Cardiac muscle cell (in vitro differentiated cells and primary cell): ENCODE measurements around the gene APOM. TPM values are rescaled to one million over a fixed set of nuclear protein-coding genes. Genes with fewer than 3 reads are reported as not detected.

Experiments
- DNase-seq, 2 donors: peaks; one replicate each; pipeline versions ENCODE4 v3.0.0 to v3.0.0-alpha.2; 2010 to 2017; ENCODE audit warnings: low read depth in 1 of 2, low spot score in 1 of 2
- H3K27ac ChIP-seq: fragments of 200-600 bp; sonication (generic); 2 replicates; pipeline ENCODE4 v1.5.1; 2016
- H3K27me3 ChIP-seq: fragments of 200-600 bp; sonication (generic); 2 replicates; pipeline ENCODE4 v1.6.0; 2016; ENCODE audit warnings: control low read depth
- H3K36me3 ChIP-seq: fragments of 200-600 bp; sonication (generic); 2 replicates; pipeline ENCODE4 v1.5.1; 2016; ENCODE audit warnings: control low read depth
- H3K4me1 ChIP-seq: fragments of 200-600 bp; sonication (generic); 2 replicates; pipeline ENCODE4 v1.8.1; 2017; ENCODE audit warnings: low read depth, mild to moderate bottlenecking, mixed run types
- H3K4me3 ChIP-seq: fragments of 200-600 bp; sonication (generic); 2 replicates; pipeline ENCODE4 v1.5.1; 2016; ENCODE audit warnings: mild to moderate bottlenecking
- H3K9me3 ChIP-seq: fragments of 200-600 bp; sonication (generic); 2 replicates; pipeline ENCODE4 v1.5.1; 2017; ENCODE audit warnings: low read depth, mild to moderate bottlenecking, control low read depth
- polyA plus RNA-seq: library from polyadenylated mRNA; unstranded; fragments of >200 nt; fragmentation: Nextera tagmentation; extraction: Ambion mirVana; gene quantifications from 2 replicates; pipeline ENCODE4 v1.2.1, GENCODE V29; 2016
- total RNA-seq: library from RNA; depleted of rRNA; stranded (reverse); fragments of >200 nt; gene quantifications from 2 replicates; pipeline ENCODE4 v1.2.3, GENCODE V29; 2016
- TF ChIP-seq, protein P1 (sequence below): IDR thresholded peaks from 2 replicates; pipeline ENCODE4 v1.5.1; 2012; ENCODE audit warnings: low read depth, mild to moderate bottlenecking, low read length

The APOM gene
- total and polyA plus RNA-seq, 2 experiments from 2014 or later = 2.3 to 3.5 TPM

DNA sequence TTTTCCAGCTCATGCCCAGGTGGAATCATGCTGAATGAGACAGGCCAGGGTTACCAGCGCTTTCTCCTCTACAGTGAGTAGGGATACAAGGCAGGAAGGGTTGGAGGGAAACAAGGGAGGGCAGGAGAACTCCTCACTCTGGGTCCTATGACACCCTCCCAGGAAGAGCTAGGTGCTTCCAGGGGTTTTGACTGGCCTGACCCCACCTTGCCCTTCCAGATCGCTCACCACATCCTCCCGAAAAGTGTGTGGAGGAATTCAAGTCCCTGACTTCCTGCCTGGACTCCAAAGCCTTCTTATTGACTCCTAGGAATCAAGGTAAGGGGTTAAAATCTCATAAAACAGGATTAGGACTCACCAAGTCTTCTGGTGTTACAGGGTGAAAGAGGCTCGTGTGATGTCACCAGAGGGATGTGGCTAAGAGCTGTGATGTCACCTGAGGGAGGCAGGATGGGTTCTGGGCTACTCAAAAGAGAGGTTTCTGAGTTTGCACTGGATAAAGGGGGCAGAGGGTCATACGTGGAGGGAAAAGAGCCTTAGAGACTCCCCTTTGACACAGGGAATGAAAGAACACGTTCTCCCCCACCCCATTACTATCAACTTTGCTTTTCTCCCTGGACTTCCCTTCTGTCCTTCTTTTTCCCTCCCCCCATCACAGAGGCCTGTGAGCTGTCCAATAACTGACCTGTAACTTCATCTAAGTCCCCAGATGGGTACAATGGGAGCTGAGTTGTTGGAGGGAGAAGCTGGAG lies 1.9 kb downstream of the APOM start:
- DNase-seq = no peak
- Histone ChIP-seq H3K36me3 (no peaks in the 10 kb centered on the region), H3K4me1 (peaks cover 13% of the 10 kb centered on the region), H3K9me3 (no peaks in the 10 kb centered on the region), H3K27me3 (no peaks in the 10 kb centered on the region), H3K27ac (no peak overlapping the region), H3K4me3 (no peak overlapping the region)
- TF ChIP-seq, protein P1, sequence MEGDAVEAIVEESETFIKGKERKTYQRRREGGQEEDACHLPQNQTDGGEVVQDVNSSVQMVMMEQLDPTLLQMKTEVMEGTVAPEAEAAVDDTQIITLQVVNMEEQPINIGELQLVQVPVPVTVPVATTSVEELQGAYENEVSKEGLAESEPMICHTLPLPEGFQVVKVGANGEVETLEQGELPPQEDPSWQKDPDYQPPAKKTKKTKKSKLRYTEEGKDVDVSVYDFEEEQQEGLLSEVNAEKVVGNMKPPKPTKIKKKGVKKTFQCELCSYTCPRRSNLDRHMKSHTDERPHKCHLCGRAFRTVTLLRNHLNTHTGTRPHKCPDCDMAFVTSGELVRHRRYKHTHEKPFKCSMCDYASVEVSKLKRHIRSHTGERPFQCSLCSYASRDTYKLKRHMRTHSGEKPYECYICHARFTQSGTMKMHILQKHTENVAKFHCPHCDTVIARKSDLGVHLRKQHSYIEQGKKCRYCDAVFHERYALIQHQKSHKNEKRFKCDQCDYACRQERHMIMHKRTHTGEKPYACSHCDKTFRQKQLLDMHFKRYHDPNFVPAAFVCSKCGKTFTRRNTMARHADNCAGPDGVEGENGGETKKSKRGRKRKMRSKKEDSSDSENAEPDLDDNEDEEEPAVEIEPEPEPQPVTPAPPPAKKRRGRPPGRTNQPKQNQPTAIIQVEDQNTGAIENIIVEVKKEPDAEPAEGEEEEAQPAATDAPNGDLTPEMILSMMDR = no peak

DNA sequence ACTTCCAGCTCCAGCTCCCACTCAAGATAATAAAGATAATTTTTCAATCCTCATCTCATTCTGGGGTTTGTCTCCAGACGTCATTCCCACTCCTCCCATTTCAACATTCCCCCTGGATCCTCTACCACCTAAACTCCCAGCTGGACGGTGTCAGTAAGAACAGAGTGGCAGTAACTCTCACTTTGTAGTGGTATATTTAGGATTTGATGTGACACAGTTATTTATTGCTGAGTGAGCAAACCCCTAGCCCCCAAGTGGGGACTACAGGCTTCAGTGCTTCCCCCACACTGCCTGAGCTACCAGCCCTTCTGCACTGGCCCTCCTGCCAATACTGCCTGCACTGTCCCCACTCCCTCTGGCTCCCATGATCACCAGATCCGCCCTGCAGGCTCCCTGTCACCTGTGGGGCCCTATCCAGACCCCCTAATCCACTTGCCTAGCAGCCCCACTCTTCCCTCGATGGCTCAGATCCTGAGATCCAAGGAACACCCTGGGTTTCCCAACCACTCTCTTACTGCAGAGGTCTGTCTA lies 2.5 kb downstream of the APOM start:
- DNase-seq = no peak
- Histone ChIP-seq H3K27ac (no peak overlapping the region), H3K9me3 (no peaks in the 10 kb centered on the region), H3K4me3 (no peak overlapping the region), H3K27me3 (no peaks in the 10 kb centered on the region), H3K36me3 (no peaks in the 10 kb centered on the region), H3K4me1 (peaks cover 14% of the 10 kb centered on the region)
- TF ChIP-seq, protein P1 = no peak

DNA sequence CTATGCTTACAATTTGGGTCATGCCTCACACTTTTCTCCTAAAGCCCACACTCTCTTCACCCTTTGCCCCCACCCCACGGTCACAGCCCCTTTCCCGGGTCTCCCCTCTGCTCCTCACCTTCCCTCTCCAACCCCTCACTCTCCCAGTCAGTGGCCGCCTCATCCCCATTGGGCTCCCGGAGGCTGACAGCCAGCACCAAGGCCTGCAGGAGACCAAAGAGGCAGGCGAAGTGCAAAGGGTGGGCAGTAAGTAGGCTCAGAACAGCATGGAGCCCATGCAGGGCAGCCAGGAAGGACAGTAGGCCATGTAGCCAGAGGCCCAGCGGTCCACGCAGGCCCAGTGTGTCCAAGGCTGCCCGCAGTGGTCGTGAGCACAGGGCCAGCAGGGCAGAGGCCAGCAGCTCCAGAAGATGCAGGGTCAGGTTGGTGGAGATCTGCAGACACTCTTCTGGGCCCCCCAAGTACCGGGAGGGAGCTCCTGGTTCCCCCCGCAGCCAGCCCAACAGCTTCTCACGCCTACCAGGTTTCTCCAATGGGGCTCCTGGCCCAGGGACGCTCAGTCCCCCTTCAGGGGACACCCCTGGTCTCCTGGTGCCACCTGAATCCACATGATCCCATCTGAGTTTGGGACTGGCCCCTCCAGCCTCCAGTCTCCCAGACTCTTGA lies 3.4 kb downstream of the APOM start:
- TF ChIP-seq, protein P1 = no peak
- Histone ChIP-seq H3K27me3 (no peaks in the 10 kb centered on the region), H3K4me1 (peaks cover 23% of the 10 kb centered on the region), H3K27ac (peak overlapping the region; percentile 88), H3K36me3 (no peaks in the 10 kb centered on the region), H3K9me3 (no peaks in the 10 kb centered on the region), H3K4me3 (peak overlapping the region; percentile 79)
- DNase-seq = no peak

DNA sequence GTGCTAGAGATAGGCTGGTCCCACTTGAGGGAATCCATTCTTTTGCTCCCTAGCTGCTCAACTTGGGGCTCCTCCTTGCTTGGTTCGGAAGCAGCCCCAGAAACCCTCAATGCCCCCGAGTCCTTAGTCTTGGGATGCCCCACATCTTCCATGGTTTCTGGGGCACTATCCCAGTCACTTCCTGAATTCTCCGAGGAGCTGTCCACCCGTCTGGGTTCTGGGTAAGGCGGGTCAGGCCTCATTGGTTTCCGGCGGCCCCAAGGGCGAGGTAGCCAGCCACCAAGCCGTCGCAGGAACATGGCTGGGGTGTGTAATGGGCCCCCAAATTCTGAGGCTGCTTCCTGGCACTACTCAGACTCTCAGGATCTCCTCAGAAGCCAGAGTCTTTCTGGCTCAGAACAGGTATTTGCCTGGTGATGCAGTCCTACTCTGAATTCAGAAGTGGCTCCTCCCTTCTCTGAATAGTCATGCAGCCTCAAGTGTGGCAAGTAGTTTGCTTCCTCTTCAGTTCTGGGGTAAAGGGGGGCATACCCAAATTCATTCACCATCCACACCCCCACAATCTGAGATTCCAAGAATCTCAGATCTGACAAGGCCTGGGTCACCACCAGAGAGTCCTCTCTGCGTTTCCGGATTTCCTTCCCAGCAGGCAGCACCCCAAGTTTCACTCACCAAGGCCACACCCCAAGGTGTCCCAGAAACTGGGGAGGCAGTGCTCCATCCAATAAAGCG lies 4.1 kb downstream of the APOM start:
- TF ChIP-seq, protein P1 = no peak
- no peaks in the 10 kb centered on the region for H3K27me3 ChIP-seq
- peak overlapping the region; percentile 88 for H3K27ac ChIP-seq
- no peaks in the 10 kb centered on the region for H3K9me3 ChIP-seq
- peak; percentile 23 to 28 for DNase-seq
- H3K4me1 ChIP-seq = peaks cover 25% of the 10 kb centered on the region
- no peaks in the 10 kb centered on the region for H3K36me3 ChIP-seq
- peak overlapping the region; percentile 79 for H3K4me3 ChIP-seq

DNA sequence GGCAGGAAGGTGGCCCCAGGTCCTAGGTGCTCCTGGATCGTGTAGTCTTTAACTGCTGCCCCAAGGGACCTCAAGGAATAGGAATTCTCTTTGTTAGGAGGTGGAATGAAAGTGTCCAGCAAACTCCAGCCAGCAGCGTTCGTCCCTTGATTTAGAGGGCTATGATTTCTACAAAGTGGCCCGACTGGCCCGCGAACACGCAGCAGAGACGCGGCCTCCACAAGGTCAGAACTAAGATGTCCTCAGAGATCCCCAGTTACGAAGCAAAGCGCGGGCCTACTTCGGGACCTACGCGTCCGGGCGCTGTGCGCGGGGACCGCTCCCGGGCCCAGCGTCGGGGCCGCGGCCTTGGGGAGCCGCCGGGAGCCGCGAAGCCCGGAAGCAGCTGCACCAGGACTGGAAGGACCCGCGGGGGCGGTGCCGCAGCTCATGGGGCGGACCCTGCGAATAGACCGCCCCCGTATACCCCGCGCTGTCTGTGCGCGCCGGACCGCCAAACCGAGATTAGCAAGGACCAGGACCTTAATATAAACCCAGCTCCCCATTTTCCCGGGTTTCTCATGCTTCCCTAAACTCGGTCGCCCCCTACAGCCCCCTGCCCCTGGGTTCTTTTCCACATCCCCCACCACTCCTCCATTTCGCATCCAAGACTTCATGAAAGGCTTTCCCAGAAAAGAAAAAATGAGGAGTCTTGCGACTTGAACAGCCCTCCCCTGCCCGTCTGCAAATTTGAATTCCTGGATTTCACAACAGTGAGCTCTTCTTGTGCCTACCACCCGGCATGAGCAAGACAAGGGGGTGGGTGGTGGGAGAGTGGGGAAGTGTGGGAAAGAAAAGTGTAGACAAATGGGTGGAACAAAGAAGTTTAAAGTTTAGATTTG lies 4.9 kb downstream of the APOM start, which contains the start of gene C6orf47:
TSS of gene C6orf47 (minus strand) at position 398 of the 881 bp plus-strand sequence. CDS start 831 bp downstream, outside the sequence.
- TF ChIP-seq, protein P1 = no peak
- Histone ChIP-seq H3K27ac (peak within 1 kb of the TSS; percentile 88), H3K27me3 (no peaks in the 10 kb centered on the region), H3K9me3 (no peaks in the 10 kb centered on the region), H3K36me3 (no peaks in the 10 kb centered on the region), H3K4me3 (peak within 1 kb of the TSS; percentile 79), H3K4me1 (peaks cover 25% of the 10 kb centered on the region)
- DNase-seq = peak; percentile 90
